GM19328 (cell line): Measurements from ENCODE around the gene IFIT2.

Experiments
- ATAC-seq: cut with Tn5 transposase; IDR thresholded peaks from one replicate; pipeline ENCODE4 v1.9.1; 2021; ENCODE audit warnings: mild to moderate bottlenecking, moderate library complexity; ENCODE audit not compliant: unreplicated experiment

IFIT2 gene

GRCh38 chr10:89337484-89337883 is 35.6 kb downstream of the IFIT2 start:
- no peak for ATAC-seq

DNA sequence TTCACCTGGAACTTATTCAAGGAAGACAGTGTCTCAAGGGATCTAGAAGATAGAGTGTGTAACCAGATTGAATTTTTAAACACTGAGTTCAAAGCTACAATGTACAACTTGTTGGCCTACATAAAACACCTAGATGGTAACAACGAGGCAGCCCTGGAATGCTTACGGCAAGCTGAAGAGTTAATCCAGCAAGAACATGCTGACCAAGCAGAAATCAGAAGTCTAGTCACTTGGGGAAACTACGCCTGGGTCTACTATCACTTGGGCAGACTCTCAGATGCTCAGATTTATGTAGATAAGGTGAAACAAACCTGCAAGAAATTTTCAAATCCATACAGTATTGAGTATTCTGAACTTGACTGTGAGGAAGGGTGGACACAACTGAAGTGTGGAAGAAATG is 36.9 kb downstream of the IFIT2 start:
- ATAC-seq: no peak

DNA sequence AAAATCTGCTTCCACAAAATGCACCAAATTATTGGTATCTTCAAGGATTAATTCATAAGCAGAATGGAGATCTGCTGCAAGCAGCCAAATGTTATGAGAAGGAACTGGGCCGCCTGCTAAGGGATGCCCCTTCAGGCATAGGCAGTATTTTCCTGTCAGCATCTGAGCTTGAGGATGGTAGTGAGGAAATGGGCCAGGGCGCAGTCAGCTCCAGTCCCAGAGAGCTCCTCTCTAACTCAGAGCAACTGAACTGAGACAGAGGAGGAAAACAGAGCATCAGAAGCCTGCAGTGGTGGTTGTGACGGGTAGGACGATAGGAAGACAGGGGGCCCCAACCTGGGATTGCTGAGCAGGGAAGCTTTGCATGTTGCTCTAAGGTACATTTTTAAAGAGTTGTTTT is 38.0 kb downstream of the IFIT2 start:
- no peak for ATAC-seq

DNA sequence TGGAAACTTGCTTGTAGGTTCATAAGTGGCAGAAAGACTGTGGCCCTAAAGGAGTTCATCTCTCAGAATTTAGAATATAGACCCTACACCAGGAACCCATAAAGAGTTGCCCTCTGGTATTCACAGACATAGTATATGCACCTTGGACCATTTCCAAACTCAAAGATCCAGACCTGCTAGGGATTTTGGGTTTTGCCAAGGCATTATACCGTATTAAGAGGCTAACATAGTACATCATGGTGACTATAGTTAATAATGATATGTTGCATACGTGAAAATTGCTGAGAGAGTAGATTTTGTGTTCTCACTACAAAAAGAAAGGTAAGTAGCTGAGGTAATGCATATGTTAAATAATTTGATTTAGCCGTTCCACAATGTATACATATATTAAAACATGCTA is 39.8 kb downstream of the IFIT2 start:
- no peak for ATAC-seq

GRCh38 chr10:89342206-89342958 is 40.5 kb downstream of the IFIT2 start:
- ATAC-seq: no peak

DNA sequence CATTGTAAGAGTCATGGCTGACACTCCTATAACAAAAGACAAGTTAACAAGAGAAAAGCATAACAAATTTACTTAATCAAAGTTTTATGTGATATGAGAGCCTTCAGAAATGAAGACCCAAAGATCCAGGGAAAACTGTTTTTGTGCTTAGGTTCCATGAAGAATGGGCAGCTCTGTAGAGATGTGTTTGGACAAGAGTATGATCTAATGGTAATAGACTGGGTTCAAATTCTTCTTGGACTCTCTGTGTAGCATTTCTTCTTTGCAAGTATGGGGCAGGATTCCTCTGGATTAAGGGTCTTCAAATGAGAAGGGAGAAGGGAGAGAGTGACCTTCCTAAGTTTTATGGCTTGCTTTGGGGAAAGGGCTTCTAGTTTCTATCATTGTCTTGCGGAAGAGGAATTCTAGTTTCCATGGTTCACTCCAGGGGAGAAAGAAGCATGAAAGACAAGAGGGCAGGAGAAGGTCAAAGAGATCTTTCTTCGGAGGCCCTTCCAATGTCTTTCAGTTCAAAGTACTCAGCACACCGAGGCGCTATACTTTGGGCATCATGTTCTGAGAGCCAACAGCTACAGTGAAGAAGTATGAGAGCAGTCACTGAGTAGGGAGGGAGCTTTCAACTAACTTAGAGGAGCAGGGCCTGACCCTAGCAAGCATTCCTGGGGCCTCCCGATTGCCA is 41.4 kb downstream of the IFIT2 start:
- ATAC-seq: no peak

GRCh38 chr10:89344156-89344555 is 42.3 kb downstream of the IFIT2 start:
- no peak for ATAC-seq

- no peak for ATAC-seq
Measured at GRCh38 chr10:89345367-89346000, 43.6 kb downstream of the IFIT2 start.

GRCh38 chr10:89346405-89347254 is 44.8 kb downstream of the IFIT2 start:
- no peak for ATAC-seq

DNA sequence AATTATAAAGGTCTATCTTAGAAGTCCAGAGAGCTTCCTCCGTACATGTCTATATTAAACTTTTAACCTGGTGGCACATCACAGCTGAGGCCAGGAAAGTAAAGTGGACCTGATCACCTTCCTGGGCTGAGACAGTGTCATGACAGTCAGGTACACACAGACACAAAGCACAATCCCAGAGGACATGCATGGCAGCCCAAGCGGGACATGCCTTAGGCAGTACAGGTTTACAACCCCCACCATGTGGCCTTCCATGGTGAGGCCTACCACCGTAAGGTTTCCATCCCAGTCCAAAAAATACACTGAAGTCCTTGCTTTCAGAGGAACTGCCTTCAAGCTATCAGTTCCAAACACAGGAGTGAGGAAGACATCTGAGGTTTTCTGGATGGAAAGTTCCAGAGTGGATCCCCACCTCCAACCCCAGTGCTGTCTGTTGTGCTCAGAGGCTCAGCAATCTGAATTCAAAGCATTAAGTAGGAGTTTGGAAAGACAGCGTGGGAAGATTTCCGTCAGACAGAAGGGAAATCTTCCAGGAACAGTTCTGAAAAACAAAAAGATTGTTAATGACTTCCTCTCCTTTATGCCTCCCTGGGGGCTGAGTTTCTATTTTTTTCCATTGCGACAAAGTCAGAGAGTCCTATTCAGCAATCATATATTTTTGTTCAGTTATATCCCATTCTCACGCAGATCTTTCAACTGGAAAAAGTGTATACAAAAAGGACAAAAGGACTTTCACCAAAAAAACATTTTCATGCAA is 46.0 kb downstream of the IFIT2 start:
- no peak for ATAC-seq

- no peak for ATAC-seq
Measured at GRCh38 chr10:89348481-89348880, 46.6 kb downstream of the IFIT2 start.

DNA sequence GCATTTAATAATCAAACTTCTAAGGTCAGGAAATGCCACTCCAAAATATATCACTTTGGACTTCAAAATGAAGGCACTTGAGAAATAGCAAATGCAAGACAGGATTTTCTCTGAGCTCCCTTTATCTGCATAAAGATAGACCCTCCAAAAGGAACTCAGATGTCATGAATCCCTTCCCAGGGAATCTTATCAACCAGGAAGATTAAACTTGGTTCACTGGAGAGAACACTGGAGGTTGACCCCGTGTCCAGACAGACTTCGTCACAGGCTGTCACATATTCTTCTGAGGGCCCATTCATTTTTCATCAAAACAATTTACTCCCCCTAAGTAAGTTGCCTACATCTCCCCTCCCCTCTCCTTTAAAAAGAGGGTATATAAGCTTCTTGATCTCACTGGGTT is 47.1 kb downstream of the IFIT2 start:
- ATAC-seq: no peak

- peak; percentile 45 for ATAC-seq
Measured at GRCh38 chr10:89350631-89351315, 48.9 kb downstream of the IFIT2 start.

GRCh38 chr10:89351412-89351779 is 49.5 kb downstream of the IFIT2 start:
- peak; percentile 77 for ATAC-seq

- ATAC-seq: no peak
Measured at GRCh38 chr10:89351780-89352597, 50.1 kb downstream of the IFIT2 start.

DNA sequence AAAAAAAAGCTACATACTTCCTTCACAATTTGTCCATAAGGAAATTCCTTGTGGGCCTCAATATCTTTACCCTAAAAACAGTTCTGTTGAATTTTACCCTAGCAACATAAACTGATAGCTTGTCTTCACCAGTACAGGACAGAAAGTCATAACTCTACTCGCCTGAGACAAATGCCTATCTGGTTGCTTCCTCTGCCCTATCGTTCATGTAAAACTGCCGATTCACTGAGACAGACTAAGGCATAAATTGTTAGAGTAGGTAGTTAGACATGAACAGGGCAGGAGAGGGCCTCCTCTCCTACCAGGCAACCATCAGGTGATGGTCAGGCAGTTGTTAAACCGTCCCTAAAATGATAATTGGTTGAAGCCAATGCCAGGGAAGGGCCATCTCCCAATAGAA is 51.0 kb downstream of the IFIT2 start:
- no peak for ATAC-seq

GRCh38 chr10:89355394-89355931 is 53.6 kb downstream of the IFIT2 start:
- ATAC-seq: no peak

- ATAC-seq: no peak
Measured at GRCh38 chr10:89357096-89357495, 55.2 kb downstream of the IFIT2 start.

DNA sequence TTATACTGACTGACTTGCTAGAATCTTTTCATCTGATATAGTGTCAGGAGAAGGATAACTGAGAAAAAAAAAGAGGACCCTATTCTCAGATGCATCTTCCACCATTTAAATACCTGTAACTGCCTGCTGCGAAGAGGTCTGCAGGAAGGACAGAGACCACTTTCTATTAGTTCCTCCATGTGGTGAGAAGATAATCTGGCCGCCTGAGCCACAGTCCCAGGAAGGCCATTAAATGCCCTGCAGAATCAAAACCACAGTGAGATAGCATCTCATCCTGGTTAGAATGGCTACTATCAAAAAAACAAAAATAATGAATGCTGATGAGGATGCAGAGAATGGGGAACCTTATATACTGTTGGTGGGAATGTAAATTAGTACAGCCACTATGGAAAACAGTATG is 56.1 kb downstream of the IFIT2 start:
- ATAC-seq: no peak
